ENCODE results near the gene SCN5A. TPM values are rescaled to one million over a fixed set of nuclear protein-coding genes. Genes with fewer than 3 reads are reported as not detected.

SCN5A gene
- total RNA-seq, 1 experiment from 2014 or later, result 0.16 TPM

DNA sequence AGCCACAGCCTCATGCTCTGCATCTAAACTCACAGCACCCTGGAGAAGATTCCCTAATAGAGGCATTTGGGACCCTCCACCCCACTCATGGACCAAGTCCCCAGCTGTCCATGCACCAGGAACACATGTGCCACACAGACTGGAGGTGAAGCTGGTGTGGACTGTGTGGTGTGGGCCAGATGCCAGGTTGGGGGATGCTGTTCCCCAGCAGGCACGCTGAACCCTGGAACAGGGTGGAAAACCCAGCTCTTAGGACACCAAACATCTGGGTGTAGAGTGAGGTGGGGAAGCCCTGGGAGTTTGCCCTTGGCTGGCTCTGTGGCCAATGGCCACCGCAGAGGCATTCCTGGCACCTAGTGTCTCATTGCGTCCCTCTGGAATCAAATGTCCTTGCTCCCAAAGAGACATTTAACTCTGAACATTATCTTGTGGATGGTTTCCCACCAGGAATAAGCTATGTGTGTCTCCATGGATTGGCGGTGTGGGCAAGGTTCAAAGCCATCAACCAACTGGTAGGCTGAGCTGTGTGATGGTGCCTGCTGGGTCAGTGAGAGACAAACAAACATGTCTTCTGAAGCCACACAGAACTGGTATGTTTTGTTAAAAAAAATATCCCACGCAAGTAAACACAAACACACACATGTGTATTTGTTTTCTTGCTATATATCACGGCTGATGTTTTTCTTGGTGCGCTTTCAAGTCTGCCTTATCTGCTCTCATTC is 88.3 kb downstream of the SCN5A start:
- Histone ChIP-seq H3K9me3 (no peaks in the 10 kb centered on the region), H3K4me1 (no peaks in the 10 kb centered on the region), H3K36me3 (ENCODE audit: control insufficient read depth, insufficient read depth, low read length) (no peaks in the 10 kb centered on the region), H3K4me3 (ENCODE audit: low read depth, low read length) (no peak overlapping the region), H3K27me3 (replicated peaks; ENCODE audit: control insufficient read depth, insufficient read depth, low read length) (no peaks in the 10 kb centered on the region)
- Mint-ChIP-seq H3K9me3 (ENCODE audit: unreplicated experiment) (no peaks in the 10 kb centered on the region), H3K27me3 (ENCODE audit: insufficient read depth, unreplicated experiment) (peaks cover 13% of the 10 kb centered on the region), H3K4me1 (ENCODE audit: low read depth, unreplicated experiment) (no peaks in the 10 kb centered on the region), H3K36me3 (ENCODE audit: insufficient read depth, unreplicated experiment) (no peaks in the 10 kb centered on the region), H3K4me3 (ENCODE audit: unreplicated experiment) (no peak overlapping the region), H3K27ac (ENCODE audit: unreplicated experiment) (no peak overlapping the region)
- CTCF ChIA-PET, result no interaction called here
- DNase-seq, result no peak
- no peak for TF ChIP-seq CTCF (IDR thresholded peaks at IDR 0.05; ENCODE audit: insufficient read depth in 1 of 2, low read depth in 1 of 2, low read length in 1 of 2, severe bottlenecking in 1 of 2, unreplicated experiment in 1 of 2)
- BruUV-seq (replicated peaks), result no TSS peak
- POLR2A ChIA-PET, result no interaction called here
- intact Hi-C loops (cut with micrococcal nuclease; ENCODE audit: unreplicated experiment), result no loop called here

- intact Hi-C loops (cut with micrococcal nuclease; ENCODE audit: unreplicated experiment), result no loop called here
- ChIA-PET POLR2A (no interaction called here), CTCF (no interaction called here)
- H3K27ac Mint-ChIP-seq (ENCODE audit: unreplicated experiment), result no peak overlapping the region
- Histone ChIP-seq H3K9me3 (no peaks in the 10 kb centered on the region), H3K4me3 (ENCODE audit: low read depth, low read length) (no peak overlapping the region), H3K4me1 (no peaks in the 10 kb centered on the region), H3K36me3 (ENCODE audit: control insufficient read depth, insufficient read depth, low read length) (no peaks in the 10 kb centered on the region), H3K27me3 (replicated peaks; ENCODE audit: control insufficient read depth, insufficient read depth, low read length) (no peaks in the 10 kb centered on the region)
- no peaks in the 10 kb centered on the region for H3K36me3 Mint-ChIP-seq (ENCODE audit: insufficient read depth, unreplicated experiment)
- no TSS peak for BruUV-seq (replicated peaks)
- H3K9me3 Mint-ChIP-seq (ENCODE audit: unreplicated experiment), result no peaks in the 10 kb centered on the region
- peaks cover 13% of the 10 kb centered on the region for H3K27me3 Mint-ChIP-seq (ENCODE audit: insufficient read depth, unreplicated experiment)
- H3K4me1 Mint-ChIP-seq (ENCODE audit: low read depth, unreplicated experiment), result no peaks in the 10 kb centered on the region
- DNase-seq, result no peak
- no peak for TF ChIP-seq CTCF (IDR thresholded peaks at IDR 0.05; ENCODE audit: insufficient read depth in 1 of 2, low read depth in 1 of 2, low read length in 1 of 2, severe bottlenecking in 1 of 2, unreplicated experiment in 1 of 2)
- H3K4me3 Mint-ChIP-seq (ENCODE audit: unreplicated experiment), result no peak overlapping the region
These were observed 89.2 kb downstream of the SCN5A start for GRCh38 chr3:38560284-38560683.

GRCh38 chr3:38558864-38559263 is 90.6 kb downstream of the SCN5A start:
- no TSS peak for BruUV-seq (replicated peaks)
- ChIA-PET CTCF (no interaction called here), POLR2A (no interaction called here)
- no peak overlapping the region for H3K27ac Mint-ChIP-seq (ENCODE audit: unreplicated experiment)
- H3K9me3 ChIP-seq, result no peaks in the 10 kb centered on the region
- H3K4me1 ChIP-seq, result no peaks in the 10 kb centered on the region
- H3K4me3 ChIP-seq (ENCODE audit: low read depth, low read length), result no peak overlapping the region
- no peaks in the 10 kb centered on the region for H3K36me3 ChIP-seq (ENCODE audit: control insufficient read depth, insufficient read depth, low read length)
- no peak for TF ChIP-seq CTCF (IDR thresholded peaks at IDR 0.05; ENCODE audit: insufficient read depth in 1 of 2, low read depth in 1 of 2, low read length in 1 of 2, severe bottlenecking in 1 of 2, unreplicated experiment in 1 of 2)
- H3K9me3 Mint-ChIP-seq (ENCODE audit: unreplicated experiment), result no peaks in the 10 kb centered on the region
- no peaks in the 10 kb centered on the region for H3K36me3 Mint-ChIP-seq (ENCODE audit: insufficient read depth, unreplicated experiment)
- no peaks in the 10 kb centered on the region for H3K27me3 ChIP-seq (replicated peaks; ENCODE audit: control insufficient read depth, insufficient read depth, low read length)
- H3K27me3 Mint-ChIP-seq (ENCODE audit: insufficient read depth, unreplicated experiment), result peaks cover 11% of the 10 kb centered on the region
- intact Hi-C loops (cut with micrococcal nuclease; ENCODE audit: unreplicated experiment), result no loop called here
- no peak for DNase-seq
- H3K4me3 Mint-ChIP-seq (ENCODE audit: unreplicated experiment), result no peak overlapping the region
- no peaks in the 10 kb centered on the region for H3K4me1 Mint-ChIP-seq (ENCODE audit: low read depth, unreplicated experiment)
